Karpas-422 (cell line): Measurements from ENCODE around the gene CASD1. TPM values are rescaled to one million over a fixed set of nuclear protein-coding genes. Genes with fewer than 3 reads are reported as not detected.

Experiments
- DNase-seq: peaks from one replicate; pipeline ENCODE4 v3.0.0-alpha.2; 2015
- H2AFZ ChIP-seq: fragments of 200-600 bp; sonication (generic); 2 replicates; pipeline ENCODE4 v1.6.1; 2014; ENCODE audit warnings: antibody characterized with exemption, low read length, mixed read lengths
- H3K27ac ChIP-seq: fragments of 200-600 bp; sonication (generic); 2 replicates; pipeline ENCODE4 v1.5.1; 2014; ENCODE audit warnings: mild to moderate bottlenecking, low read length, moderate library complexity
- H3K27me3 ChIP-seq: fragments of 200-600 bp; sonication (generic); 2 replicates; pipeline ENCODE4 v1.6.1; 2014; ENCODE audit warnings: low read length, mixed read lengths
- H3K36me3 ChIP-seq: fragments of 200-600 bp; sonication (generic); 2 replicates; pipeline ENCODE4 v1.6.1; 2014; ENCODE audit warnings: low read length, mixed read lengths; ENCODE audit not compliant: insufficient read depth
- H3K4me1 ChIP-seq: fragments of 200-600 bp; sonication (generic); 2 replicates; pipeline ENCODE4 v1.6.1; 2014; ENCODE audit warnings: mild to moderate bottlenecking, low read length, mixed read lengths
- H3K4me2 ChIP-seq: fragments of 200-600 bp; sonication (generic); 2 replicates; pipeline ENCODE4 v1.6.1; 2014; ENCODE audit warnings: low read length, low read depth, mild to moderate bottlenecking; ENCODE audit not compliant: poor library complexity, severe bottlenecking
- H3K4me3 ChIP-seq: fragments of 200-600 bp; sonication (generic); 2 replicates; pipeline ENCODE4 v1.5.1; 2014; ENCODE audit warnings: mild to moderate bottlenecking, antibody characterized with exemption, low read length, mixed read lengths
- H3K79me2 ChIP-seq: fragments of 200-600 bp; sonication (generic); 2 replicates; pipeline ENCODE4 v1.6.1; 2014; ENCODE audit warnings: mild to moderate bottlenecking, low read length, mixed read lengths
- H3K9ac ChIP-seq: fragments of 200-600 bp; sonication (generic); 2 replicates; pipeline ENCODE4 v1.6.0; 2014; ENCODE audit warnings: low read length
- H3K9me2 ChIP-seq: fragments of 200-600 bp; sonication (generic), shearing (Covaris generic); replicated peaks from 2 replicates; pipeline ENCODE4 v1.6.0; 2014; ENCODE audit warnings: mild to moderate bottlenecking, low read length, moderate library complexity; ENCODE audit not compliant: insufficient read depth
- H3K9me3 ChIP-seq: fragments of 300-700, 200-600 bp; sonication (generic); 2 replicates; pipeline ENCODE4 v1.6.1; 2014; ENCODE audit warnings: low read length, mixed read lengths
- H4K20me1 ChIP-seq: fragments of 200-600 bp; sonication (generic); 2 replicates; pipeline ENCODE4 v1.6.1; 2014; ENCODE audit warnings: mild to moderate bottlenecking, antibody characterized with exemption, low read length, low read depth; ENCODE audit not compliant: insufficient read depth
- total RNA-seq: library from RNA; depleted of rRNA; stranded (reverse); fragments of >200 nt; shearing (Covaris generic); gene quantifications from 2 replicates; pipeline ENCODE4 v1.2.3, GENCODE V29; 2014; ENCODE audit warnings: low replicate concordance

Gene CASD1
- total RNA-seq, 1 experiment from 2014 or later: 56.6 TPM

- H3K79me2 ChIP-seq: no peaks in the 10 kb centered on the region
- H3K9me2 ChIP-seq: no peaks in the 10 kb centered on the region
- H2AFZ ChIP-seq: no peak overlapping the region
- no peak overlapping the region for H3K4me2 ChIP-seq
- H4K20me1 ChIP-seq: no peaks in the 10 kb centered on the region
- no peak overlapping the region for H3K9ac ChIP-seq
- H3K4me1 ChIP-seq: no peaks in the 10 kb centered on the region
- no peak overlapping the region for H3K27ac ChIP-seq
- H3K4me3 ChIP-seq: no peak overlapping the region
- H3K9me3 ChIP-seq: no peaks in the 10 kb centered on the region
- H3K27me3 ChIP-seq: no peaks in the 10 kb centered on the region
- no peaks in the 10 kb centered on the region for H3K36me3 ChIP-seq
- DNase-seq: no peak
Measured at GRCh38 chr7:94482796-94483195, 26.8 kb upstream of the CASD1 start.

GRCh38 chr7:94483843-94484242 is 25.8 kb upstream of the CASD1 start:
- Histone ChIP-seq H3K9me3 (no peaks in the 10 kb centered on the region), H3K9ac (no peak overlapping the region), H3K79me2 (no peaks in the 10 kb centered on the region), H4K20me1 (no peaks in the 10 kb centered on the region), H3K4me1 (no peaks in the 10 kb centered on the region), H3K4me2 (no peak overlapping the region), H3K4me3 (no peak overlapping the region), H3K27ac (no peak overlapping the region), H3K27me3 (no peaks in the 10 kb centered on the region), H2AFZ (no peak overlapping the region), H3K9me2 (no peaks in the 10 kb centered on the region), H3K36me3 (no peaks in the 10 kb centered on the region)
- no peak for DNase-seq

- Histone ChIP-seq H3K9me2 (no peaks in the 10 kb centered on the region), H4K20me1 (no peaks in the 10 kb centered on the region), H3K36me3 (no peaks in the 10 kb centered on the region), H3K4me2 (no peak overlapping the region), H2AFZ (no peak overlapping the region), H3K4me3 (no peak overlapping the region), H3K27me3 (no peaks in the 10 kb centered on the region), H3K27ac (no peak overlapping the region), H3K79me2 (no peaks in the 10 kb centered on the region), H3K9me3 (no peaks in the 10 kb centered on the region), H3K4me1 (no peaks in the 10 kb centered on the region), H3K9ac (no peak overlapping the region)
- DNase-seq: no peak
Measured at GRCh38 chr7:94486216-94486615, 23.4 kb upstream of the CASD1 start.

GRCh38 chr7:94491410-94491809 is 18.2 kb upstream of the CASD1 start:
- no peak overlapping the region for H3K27ac ChIP-seq
- no peaks in the 10 kb centered on the region for H3K4me1 ChIP-seq
- no peaks in the 10 kb centered on the region for H3K36me3 ChIP-seq
- no peaks in the 10 kb centered on the region for H3K9me3 ChIP-seq
- H3K27me3 ChIP-seq: no peaks in the 10 kb centered on the region
- no peaks in the 10 kb centered on the region for H4K20me1 ChIP-seq
- H2AFZ ChIP-seq: no peak overlapping the region
- H3K9ac ChIP-seq: no peak overlapping the region
- no peak overlapping the region for H3K4me2 ChIP-seq
- no peak overlapping the region for H3K4me3 ChIP-seq
- H3K9me2 ChIP-seq: no peaks in the 10 kb centered on the region
- no peak for DNase-seq
- H3K79me2 ChIP-seq: no peaks in the 10 kb centered on the region

- Histone ChIP-seq H3K27me3 (no peaks in the 10 kb centered on the region), H3K79me2 (no peaks in the 10 kb centered on the region), H3K9me2 (no peaks in the 10 kb centered on the region), H3K4me1 (no peaks in the 10 kb centered on the region), H3K36me3 (no peaks in the 10 kb centered on the region), H3K4me2 (no peak overlapping the region), H3K4me3 (no peak overlapping the region), H3K9ac (no peak overlapping the region), H3K27ac (no peak overlapping the region), H2AFZ (no peak overlapping the region), H4K20me1 (no peaks in the 10 kb centered on the region), H3K9me3 (no peaks in the 10 kb centered on the region)
- no peak for DNase-seq
Measured at GRCh38 chr7:94492601-94493000, 17.0 kb upstream of the CASD1 start.

GRCh38 chr7:94497874-94498670 is 11.5 kb upstream of the CASD1 start:
- Histone ChIP-seq H3K4me1 (no peaks in the 10 kb centered on the region), H3K79me2 (no peaks in the 10 kb centered on the region), H3K9me2 (no peaks in the 10 kb centered on the region), H3K4me3 (no peak overlapping the region), H3K36me3 (no peaks in the 10 kb centered on the region), H3K27ac (no peak overlapping the region), H3K4me2 (no peak overlapping the region), H3K9me3 (no peaks in the 10 kb centered on the region), H3K27me3 (no peaks in the 10 kb centered on the region), H4K20me1 (no peaks in the 10 kb centered on the region), H2AFZ (no peak overlapping the region), H3K9ac (no peak overlapping the region)
- DNase-seq: no peak

GRCh38 chr7:94498918-94499317 is 10.7 kb upstream of the CASD1 start:
- H3K27me3 ChIP-seq: no peaks in the 10 kb centered on the region
- no peaks in the 10 kb centered on the region for H3K9me3 ChIP-seq
- H3K4me3 ChIP-seq: no peak overlapping the region
- no peaks in the 10 kb centered on the region for H3K36me3 ChIP-seq
- H3K4me2 ChIP-seq: no peak overlapping the region
- no peaks in the 10 kb centered on the region for H3K9me2 ChIP-seq
- H3K4me1 ChIP-seq: no peaks in the 10 kb centered on the region
- no peak overlapping the region for H2AFZ ChIP-seq
- H4K20me1 ChIP-seq: no peaks in the 10 kb centered on the region
- no peak overlapping the region for H3K9ac ChIP-seq
- H3K79me2 ChIP-seq: no peaks in the 10 kb centered on the region
- no peak overlapping the region for H3K27ac ChIP-seq
- DNase-seq: no peak

- no peaks in the 10 kb centered on the region for H3K27me3 ChIP-seq
- no peaks in the 10 kb centered on the region for H3K9me3 ChIP-seq
- no peaks in the 10 kb centered on the region for H4K20me1 ChIP-seq
- no peak overlapping the region for H3K4me3 ChIP-seq
- peaks cover 4% of the 10 kb centered on the region; the same call in 1 of the 2 replicates for H3K36me3 ChIP-seq
- no peak overlapping the region for H2AFZ ChIP-seq
- no peaks in the 10 kb centered on the region for H3K9me2 ChIP-seq
- H3K4me1 ChIP-seq: peaks cover 32% of the 10 kb centered on the region
- no peak overlapping the region for H3K9ac ChIP-seq
- no peak overlapping the region for H3K4me2 ChIP-seq
- H3K27ac ChIP-seq: no peak overlapping the region
- DNase-seq: no peak
- H3K79me2 ChIP-seq: peaks cover 29% of the 10 kb centered on the region
Measured at GRCh38 chr7:94507462-94507861, 2.1 kb upstream of the CASD1 start.
